Osteoblast (primary cell): Measurements from ENCODE around the gene HTRA2. TPM values are rescaled to one million over a fixed set of nuclear protein-coding genes. Genes with fewer than 3 reads are reported as not detected.

ENCODE experiments used
- DNase-seq: peaks from one replicate; pipeline ENCODE4 v3.0.0; 2011; ENCODE audit warnings: low spot score, mixed read lengths; ENCODE audit not compliant: insufficient read length; ENCODE audit errors: missing footprints
- H2AFZ ChIP-seq: 2 replicates; pipeline ENCODE4 v1.6.0; 2011; ENCODE audit warnings: mild to moderate bottlenecking, low read length
- H3K27ac ChIP-seq: 2 replicates; pipeline ENCODE4 v1.5.1; 2011; ENCODE audit warnings: mild to moderate bottlenecking, low read depth, low read length, moderate library complexity
- H3K27me3 ChIP-seq: 2 replicates; pipeline ENCODE4 v1.6.0; 2012; ENCODE audit warnings: mild to moderate bottlenecking, control low read depth, inconsistent platforms, low read length, moderate library complexity; ENCODE audit not compliant: insufficient read depth
- H3K36me3 ChIP-seq: 2 replicates; pipeline ENCODE4 v1.5.1; 2011; ENCODE audit warnings: mild to moderate bottlenecking, low read length, control low read depth, moderate library complexity; ENCODE audit not compliant: insufficient read depth
- H3K4me1 ChIP-seq: 2 replicates; pipeline ENCODE4 v1.5.1; 2011; ENCODE audit warnings: mild to moderate bottlenecking, low read length, control low read depth, moderate library complexity; ENCODE audit not compliant: insufficient read depth
- H3K4me2 ChIP-seq: 2 replicates; pipeline ENCODE4 v1.6.0; 2011; ENCODE audit warnings: mild to moderate bottlenecking, low read length; ENCODE audit not compliant: insufficient read depth
- H3K4me3 ChIP-seq: fragments of 200-600 bp; sonication (generic); 3 replicates; pipeline ENCODE4 v1.5.1; 2012; ENCODE audit warnings: mild to moderate bottlenecking, low read length, inconsistent platforms; ENCODE audit not compliant: insufficient read depth
- H3K79me2 ChIP-seq: 2 replicates; pipeline ENCODE4 v1.6.0; 2012; ENCODE audit warnings: mild to moderate bottlenecking, low read length, control low read depth, inconsistent platforms; ENCODE audit not compliant: insufficient read depth
- H3K9me3 ChIP-seq: 2 replicates; pipeline ENCODE4 v1.5.1; 2011; ENCODE audit warnings: low read depth, low read length, control low read depth
- H4K20me1 ChIP-seq: 2 replicates; pipeline ENCODE4 v1.6.0; 2012; ENCODE audit warnings: mild to moderate bottlenecking, low read length, control low read depth; ENCODE audit not compliant: insufficient read depth
- CTCF ChIP-seq: IDR thresholded peaks from 2 replicates; pipeline ENCODE4 v1.5.1; 2011; ENCODE audit warnings: mild to moderate bottlenecking, low read depth, low read length, moderate library complexity; ENCODE audit errors: extremely low read depth
- total RNA-seq: library from RNA; depleted of rRNA; stranded (reverse); fragments of >200 nt; gene quantifications from 2 replicates; pipeline ENCODE4 v1.2.3, GENCODE V29; 2012

The HTRA2 gene
- total RNA-seq, 1 donor = 51.8 TPM

DNA sequence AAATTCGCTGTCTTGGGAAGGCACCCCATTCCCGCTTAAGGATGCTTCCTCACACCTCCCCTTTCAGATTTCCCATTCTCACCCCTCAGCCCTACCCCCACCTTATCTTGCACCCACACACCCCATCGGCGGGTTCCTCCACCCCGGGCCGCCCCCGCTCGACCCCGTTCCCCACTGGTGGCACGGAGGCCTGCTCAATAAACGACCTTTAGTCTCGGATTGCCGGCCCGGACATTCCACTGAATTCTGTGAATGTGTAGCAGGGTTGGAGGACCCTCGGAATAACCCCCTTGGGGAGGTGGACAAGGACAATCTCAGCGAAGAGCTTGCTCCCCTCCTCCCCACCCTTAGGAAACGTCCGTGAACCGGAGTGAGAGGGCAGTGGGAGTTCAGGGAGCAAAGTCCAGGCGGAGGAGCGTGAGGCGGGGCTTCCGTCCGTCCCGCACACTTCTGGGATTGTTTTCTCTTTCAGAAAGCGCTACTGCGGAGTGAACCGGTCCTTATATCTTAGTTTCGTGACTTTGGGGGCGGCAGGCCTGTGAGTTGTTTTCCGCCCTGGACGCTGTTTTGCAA is 27.5 kb upstream of the HTRA2 start:
- Histone ChIP-seq H4K20me1 (no peaks in the 10 kb centered on the region), H3K4me3 (peak overlapping the region; percentile 80), H3K4me2 (peak overlapping the region; percentile 91), H3K9me3 (no peaks in the 10 kb centered on the region), H3K4me1 (peaks cover 50% of the 10 kb centered on the region), H3K27ac (no peak overlapping the region), H3K36me3 (peaks cover 14% of the 10 kb centered on the region), H3K79me2 (peaks cover 41% of the 10 kb centered on the region), H2AFZ (no peak overlapping the region), H3K27me3 (no peaks in the 10 kb centered on the region)
- TF ChIP-seq CTCF = no peak
- DNase-seq = peak; percentile 74

DNA sequence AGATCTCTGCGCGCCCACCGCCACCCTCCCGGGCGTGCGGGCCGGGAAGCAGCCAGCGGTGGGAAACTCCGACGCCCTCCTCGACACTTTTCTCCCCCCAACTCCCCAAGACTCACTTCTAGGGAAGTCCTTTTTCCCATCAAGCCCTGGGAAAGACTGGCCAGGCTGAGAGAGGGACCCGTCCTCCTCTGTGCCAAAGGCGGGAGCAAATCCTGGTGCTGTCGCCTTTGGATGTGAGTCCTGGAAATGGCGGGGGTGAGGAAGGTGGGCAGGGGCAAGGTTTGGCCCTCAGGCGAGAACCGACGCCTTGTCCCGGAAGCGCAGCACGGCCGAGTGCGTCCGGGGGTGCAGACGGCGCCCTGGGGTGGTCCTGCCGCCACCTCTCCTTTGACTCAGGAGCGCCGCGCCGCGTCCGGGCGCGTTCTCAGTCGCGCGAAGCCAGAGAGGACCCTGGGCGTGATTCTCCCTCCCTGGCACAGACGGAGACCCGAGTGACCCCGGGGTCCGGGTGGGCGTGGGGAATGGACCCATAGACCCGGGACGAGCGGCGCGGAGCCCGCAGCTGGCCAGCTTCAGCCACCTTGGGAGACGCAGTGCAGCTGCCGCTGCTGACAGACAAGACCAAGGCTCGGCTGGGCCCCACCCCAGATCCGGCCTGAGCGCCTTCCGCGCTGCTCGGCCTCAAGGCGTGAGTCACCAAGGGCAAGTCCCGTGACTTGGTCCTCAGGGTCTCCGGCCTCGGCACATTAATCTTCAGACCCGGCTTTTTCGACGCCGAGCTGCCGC is 26.8 kb upstream of the HTRA2 start:
- H3K4me2 ChIP-seq = peak overlapping the region; percentile 91

GRCh38 chr2:74503506-74504475 is 25.9 kb upstream of the HTRA2 start:
- H3K36me3 ChIP-seq = peaks cover 14% of the 10 kb centered on the region
- H3K79me2 ChIP-seq = peaks cover 41% of the 10 kb centered on the region
- H2AFZ ChIP-seq = peak overlapping the region; percentile 82
- H3K9me3 ChIP-seq = no peaks in the 10 kb centered on the region
- H3K4me1 ChIP-seq = peaks cover 54% of the 10 kb centered on the region
- H3K4me3 ChIP-seq = peak overlapping the region; percentile 80
- peak overlapping the region; percentile 91 for H3K4me2 ChIP-seq
- TF ChIP-seq CTCF = no peak
- H3K27ac ChIP-seq = peak overlapping the region; percentile 81
- H4K20me1 ChIP-seq = no peaks in the 10 kb centered on the region
- peak; percentile 86 for DNase-seq
- H3K27me3 ChIP-seq = no peaks in the 10 kb centered on the region

More for the DNA sequence above, 26.8 kb upstream of the HTRA2 start:
- Histone ChIP-seq H2AFZ (peak overlapping the region; percentile 82), H3K4me1 (peaks cover 53% of the 10 kb centered on the region), H3K4me3 (peak overlapping the region; percentile 80), H3K79me2 (peaks cover 41% of the 10 kb centered on the region), H3K9me3 (no peaks in the 10 kb centered on the region), H3K27me3 (no peaks in the 10 kb centered on the region), H4K20me1 (no peaks in the 10 kb centered on the region), H3K27ac (peak overlapping the region; percentile 81), H3K36me3 (peaks cover 14% of the 10 kb centered on the region)
- peak; percentile 16 for TF ChIP-seq CTCF
- DNase-seq = peak; percentile 99
